ENCODE data around the gene POLR1A. TPM values are rescaled to one million over a fixed set of nuclear protein-coding genes. Genes with fewer than 3 reads are reported as not detected.
A peak's percentile ranks its signal among the peaks of the same experiment; 100 is the strongest.

The POLR1A gene
- total RNA-seq, 2 donors from 2014 or later, result 17.8 to 33.4 TPM

DNA sequence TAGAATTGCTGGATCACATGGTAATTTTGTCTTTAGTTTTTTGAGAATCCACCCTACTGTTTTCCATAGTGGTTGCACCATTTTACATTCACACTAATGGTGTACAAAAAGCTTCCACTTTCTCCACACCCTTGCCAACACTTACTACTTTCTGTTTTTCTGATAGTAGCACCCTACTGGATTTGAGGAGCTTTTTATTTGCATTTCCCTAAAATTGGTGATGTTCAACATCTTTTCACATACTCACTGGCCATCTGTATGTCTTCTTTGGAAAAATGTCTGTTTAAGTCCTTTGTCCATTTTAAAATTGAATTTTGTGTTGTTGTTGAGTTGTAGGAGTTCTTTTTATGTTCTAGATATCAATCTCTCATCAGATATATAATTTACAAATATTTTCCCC lies 3.5 kb downstream of the POLR1A start:
- no peak for ATAC-seq
- intact Hi-C loops (cut with DNase I), result no loop called here

DNA sequence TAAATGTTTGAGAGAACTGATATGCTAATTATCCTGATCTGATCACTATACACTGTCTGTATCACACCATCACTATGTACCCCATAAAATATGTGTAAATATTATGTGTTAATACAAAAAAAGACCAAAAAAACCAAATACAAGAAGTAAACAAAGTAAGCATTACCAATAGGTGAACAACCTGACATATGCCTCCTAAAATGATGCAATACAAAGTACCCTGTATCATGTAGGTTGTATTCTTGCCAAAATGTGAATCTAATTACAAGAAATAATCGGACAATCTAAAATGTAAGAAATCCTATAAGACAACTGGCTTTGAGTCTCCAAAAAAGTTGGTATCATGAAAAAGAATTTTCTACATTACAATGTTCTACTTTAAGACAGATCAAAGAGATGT lies 7.8 kb downstream of the POLR1A start:
- ATAC-seq (no peak), DNase-seq (no peak)
- intact Hi-C loops (cut with DNase I), result no loop called here

More for the DNA sequence above, 3.5 kb downstream of the POLR1A start:
- no peak for DNase-seq

DNA sequence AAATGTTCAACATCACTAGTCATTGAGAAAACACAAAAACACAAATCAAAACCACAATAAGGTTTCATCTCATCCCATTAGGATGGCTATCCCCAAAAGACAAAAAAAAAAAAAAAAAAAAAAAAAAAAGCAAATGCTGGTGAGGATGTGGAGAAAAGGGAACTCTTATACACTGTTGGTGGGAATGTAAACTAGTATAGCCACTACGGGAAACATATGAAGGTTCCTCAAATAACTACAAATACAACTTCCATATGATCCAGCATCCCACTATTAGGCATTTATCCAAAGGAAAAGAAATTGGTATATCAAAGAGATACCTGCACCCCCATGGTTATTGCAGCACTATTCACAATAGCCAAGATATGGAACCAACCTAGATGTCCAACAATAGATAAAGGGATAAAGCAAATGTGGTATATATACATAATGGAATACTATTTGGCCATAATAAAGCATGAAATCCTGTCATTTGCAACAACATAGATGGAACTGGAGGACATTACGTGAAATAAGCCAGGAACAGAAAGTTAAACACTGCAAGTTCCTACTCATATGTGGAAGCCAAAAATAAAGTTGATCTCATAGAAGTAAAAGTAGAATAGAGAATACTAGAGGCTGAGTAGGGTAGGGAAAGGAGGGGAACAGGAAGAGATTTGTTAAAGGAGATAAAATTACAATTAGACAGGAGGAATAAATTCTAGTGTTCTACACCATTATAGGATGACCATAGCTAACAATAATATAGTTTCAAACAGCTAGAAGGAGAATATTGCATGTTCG lies 8.4 kb downstream of the POLR1A start:
- ATAC-seq (no peak), DNase-seq (no peak)
- intact Hi-C loops (cut with DNase I), result no loop called here

DNA sequence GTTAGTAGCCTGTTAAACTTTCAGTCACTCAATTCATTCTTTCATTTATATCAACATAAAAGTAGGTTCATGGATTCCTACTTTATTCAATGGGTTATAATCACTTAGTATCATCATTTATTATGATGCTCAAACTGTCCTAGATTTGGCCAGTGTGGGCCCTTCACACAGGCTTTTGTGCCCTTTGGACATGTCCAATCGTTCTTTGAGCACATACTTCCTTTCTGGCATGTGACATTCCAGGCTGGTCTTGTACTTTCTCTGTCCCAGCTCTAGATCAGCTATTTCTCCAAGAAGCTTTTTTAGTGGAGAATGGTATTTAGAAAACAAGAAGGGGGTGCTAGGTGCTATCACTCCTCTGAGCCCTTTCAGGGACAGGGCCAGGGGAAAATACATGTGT lies 11.5 kb downstream of the POLR1A start:
- DNase-seq, result no peak
- ATAC-seq, result no peak
- intact Hi-C loops (cut with DNase I), result no loop called here

DNA sequence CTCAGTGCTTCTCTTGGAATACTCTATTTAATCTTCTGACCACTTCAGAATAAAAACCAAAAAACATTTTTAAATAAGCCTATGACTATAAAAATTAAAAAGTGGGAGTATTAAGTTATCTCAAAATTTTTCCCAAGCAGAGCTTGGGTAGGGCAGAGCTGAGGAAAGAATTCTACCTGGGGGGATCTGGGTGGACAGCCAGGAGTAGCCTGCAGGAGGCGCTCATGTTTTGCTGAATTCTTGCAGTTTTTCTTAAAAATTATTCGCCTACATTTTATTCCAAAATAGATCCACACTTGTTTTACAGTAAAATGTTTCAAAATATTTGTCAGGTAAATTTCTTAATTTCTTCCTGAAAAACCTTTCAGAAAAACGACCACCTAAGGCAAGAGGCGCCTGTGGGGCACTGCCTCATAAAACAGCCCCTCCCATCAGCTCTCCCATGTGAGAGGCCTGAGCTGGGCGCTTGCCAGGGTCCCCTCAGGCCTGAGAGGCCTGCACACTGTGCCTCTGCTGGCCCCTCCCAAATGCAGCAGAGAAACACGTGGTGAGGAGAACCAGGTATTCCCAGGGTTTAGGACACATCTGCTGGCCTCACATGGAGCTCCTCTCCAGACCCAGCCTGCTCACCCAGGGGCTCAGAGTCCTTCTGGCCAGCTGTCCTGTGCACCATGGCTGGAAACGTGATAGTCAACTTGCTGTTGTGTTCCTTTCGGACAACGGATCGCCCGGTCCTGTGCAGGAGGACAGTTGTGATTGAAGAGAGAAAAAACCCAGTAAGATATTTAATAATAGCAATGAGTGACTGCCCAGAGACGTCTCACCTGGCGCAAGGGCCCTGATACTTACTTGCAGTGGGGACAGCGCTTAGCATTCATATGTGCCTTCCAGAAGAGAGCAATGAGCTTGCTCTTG lies 17.5 kb downstream of the POLR1A start:
- intact Hi-C loops (cut with DNase I), result no loop called here
- ATAC-seq (no peak), DNase-seq (no peak)

DNA sequence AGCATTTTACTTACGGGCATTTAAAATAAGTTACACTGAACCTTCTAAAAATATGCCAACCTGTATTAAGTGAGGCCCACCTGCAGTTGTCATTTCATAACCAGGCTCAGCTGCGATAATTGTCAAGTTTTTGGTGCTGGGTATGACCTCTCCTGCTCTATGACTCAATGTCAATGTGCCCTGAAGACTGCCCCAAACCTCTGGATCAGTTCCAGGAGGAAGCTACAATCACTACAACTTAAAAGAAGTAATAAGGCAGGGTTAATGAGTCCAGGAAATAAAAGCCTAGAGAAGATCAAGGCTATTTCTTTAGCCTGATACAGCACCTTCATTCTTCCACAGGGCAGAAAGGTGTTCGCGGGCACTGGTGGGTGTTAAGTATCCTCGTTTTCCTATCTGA lies 22.9 kb downstream of the POLR1A start:
- intact Hi-C loops (cut with DNase I), result no loop called here
- DNase-seq, result no peak
- ATAC-seq, result no peak

DNA sequence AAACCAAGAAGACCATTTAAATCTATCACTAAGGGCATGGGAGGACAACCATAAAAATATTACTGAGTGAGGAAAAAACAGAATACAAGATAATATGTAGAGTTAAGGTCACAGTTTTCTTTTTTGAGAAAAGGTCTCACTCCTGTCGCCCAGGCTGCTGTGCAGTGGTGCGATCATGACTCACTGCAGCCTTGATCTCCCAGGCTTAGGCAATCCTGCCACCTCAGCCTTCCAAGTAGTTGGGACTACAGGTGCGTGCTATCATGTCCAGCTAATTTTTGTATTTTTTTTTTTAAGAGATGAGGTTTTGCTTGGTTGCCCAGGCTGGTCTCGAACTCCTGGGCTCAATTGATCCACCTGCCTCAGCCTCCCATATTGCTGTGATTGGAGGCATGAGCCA lies 24.0 kb downstream of the POLR1A start:
- intact Hi-C loops (cut with DNase I), result no loop called here
- DNase-seq (no peak), ATAC-seq (no peak)

DNA sequence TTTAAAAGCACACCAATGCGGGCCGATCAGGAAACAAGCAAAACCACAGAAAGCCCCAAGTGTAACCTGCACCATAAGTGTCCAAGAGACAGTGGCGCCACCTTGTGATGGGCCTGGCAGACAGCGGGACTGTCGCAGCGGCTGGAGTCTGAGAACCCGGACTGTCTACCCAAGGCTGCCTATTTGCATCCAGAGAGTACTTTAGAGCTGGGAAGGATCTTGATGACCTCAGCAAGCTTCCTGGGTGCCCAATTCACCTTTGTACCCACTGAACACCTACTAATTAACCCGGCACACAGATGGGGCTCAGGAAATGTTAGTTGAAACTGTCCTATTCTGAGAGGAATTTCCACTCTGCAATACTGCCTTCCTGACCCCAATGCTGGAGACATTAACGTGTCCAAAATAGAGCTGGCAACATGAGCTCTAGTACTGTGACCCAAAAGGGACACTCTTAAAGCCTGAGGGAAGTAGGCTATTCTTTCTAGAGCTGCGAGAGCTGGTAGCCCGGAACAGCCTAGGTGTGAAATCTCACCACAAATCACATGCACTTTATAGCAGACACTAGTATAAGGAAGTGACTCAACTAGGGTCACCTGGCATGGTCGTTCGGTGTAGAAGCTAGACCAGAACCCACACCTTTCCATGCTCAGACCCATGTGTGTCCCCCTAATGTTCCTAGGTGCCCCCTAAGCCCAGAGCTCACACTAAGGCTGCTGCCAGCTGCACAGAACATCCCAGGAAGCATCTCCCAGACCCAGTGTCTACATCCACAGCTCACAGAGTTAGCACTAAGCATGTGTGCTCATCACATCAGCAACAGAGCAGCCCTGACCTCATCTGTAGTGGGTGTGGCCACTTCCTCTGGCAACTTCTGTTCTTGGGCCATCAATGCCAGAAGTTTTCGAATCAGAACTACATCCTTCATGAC lies 25.4 kb downstream of the POLR1A start:
- ATAC-seq, result peak; percentile 88 to 89
- intact Hi-C loops (cut with DNase I), result loop anchor here (1.0 to 5.0 kb wide), 3 partner anchors 193 to 253 kb away; partner anchors contain the start of gene ST3GAL5 (in 1 of the 2)
- DNase-seq, result peak; percentile 84

DNA sequence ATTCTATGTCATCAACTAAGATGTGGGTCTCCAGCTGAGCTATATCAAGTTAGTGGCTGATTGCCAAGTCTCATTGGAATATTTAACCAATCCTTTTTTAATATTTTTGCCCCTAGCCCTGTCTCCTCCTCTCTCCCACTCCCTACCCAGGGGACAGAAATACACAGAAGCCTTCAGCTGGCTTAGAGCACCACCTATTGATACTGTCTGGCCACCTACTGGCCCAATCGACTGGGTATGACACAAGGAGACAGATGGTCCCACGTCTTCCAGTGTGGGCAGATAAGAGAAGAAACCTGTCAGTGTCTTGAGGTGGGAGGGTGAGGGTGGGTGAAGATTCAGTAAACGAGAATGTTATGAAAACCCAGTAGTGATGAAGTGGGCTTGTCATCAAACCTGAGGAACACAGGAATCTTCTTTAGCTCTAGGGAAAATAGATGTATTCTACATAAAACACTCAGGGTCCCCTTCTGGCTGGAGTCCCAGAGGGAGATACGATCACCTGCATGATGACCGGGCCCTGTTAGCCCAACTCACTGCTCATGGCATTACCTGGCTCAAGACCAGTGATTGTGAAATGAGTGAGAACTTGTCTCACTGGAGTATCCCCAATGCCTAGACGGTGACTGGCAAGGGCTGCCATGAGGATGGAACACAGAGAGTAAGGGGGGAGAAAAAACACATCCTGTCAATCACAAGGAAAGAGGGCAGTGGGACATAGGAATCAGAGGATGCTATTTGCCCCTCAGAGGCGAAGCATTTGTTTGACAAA lies 26.7 kb downstream of the POLR1A start:
- intact Hi-C loops (cut with DNase I), result loop anchor here in 1 of 2 donors (2.0 to 5.0 kb wide), 2 partner anchors 192 to 252 kb away; partner anchors contain the start of gene ST3GAL5
- peak; percentile 87 to 89 for ATAC-seq
- no peak for DNase-seq

DNA sequence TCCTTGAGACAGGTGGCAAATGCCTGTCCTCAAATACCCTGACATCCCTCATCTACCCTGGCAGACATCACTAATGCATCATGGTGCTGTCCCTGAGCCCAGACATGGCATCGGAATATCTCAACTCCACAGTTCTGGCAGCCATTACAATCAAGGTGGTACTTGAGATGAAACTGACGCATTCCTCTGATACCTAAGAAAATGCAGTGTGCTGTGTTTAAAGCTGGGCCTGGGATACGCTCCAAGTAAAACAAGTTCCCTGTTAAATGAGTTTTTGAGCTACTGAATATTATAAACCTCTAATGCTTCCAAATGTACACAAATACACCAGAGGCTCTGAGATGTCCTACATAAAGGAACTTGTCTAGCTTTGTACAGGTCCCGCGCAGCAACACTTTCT lies 29.8 kb downstream of the POLR1A start:
- no peak for DNase-seq

DNA sequence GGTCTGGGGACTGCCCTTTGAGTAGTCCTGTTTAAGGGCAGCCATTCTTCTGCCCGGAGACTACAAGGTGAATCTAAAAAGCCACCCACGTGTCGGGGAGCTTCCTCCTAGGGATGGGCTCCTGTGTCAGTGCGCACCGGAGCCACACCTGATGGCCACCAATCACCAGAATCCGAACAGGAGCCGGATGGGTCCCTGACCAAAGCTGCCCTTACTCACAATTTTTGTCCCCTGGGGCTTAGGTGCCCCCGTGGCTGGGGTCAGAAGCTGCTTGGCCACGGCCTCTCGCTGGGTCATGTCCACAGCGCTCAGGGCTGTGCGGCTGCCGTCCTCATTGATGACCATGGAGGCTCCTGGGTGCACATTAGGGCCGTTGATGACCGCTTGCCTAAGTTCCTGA lies 30.9 kb downstream of the POLR1A start:
- intact Hi-C loops (cut with DNase I), result loop anchor here (5.0 kb wide), 2 partner anchors 38 to 188 kb away; partner anchors contain the start of gene ST3GAL5 (in 2 of the 2)
- ATAC-seq (no peak), DNase-seq (no peak)

More for the DNA sequence above, 29.8 kb downstream of the POLR1A start:
- no peak for ATAC-seq
- intact Hi-C loops (cut with DNase I), result loop anchor here in 1 of 2 donors (5.0 kb wide), 1 partner anchor 189 kb away; the partner anchor contains the start of gene ST3GAL5

DNA sequence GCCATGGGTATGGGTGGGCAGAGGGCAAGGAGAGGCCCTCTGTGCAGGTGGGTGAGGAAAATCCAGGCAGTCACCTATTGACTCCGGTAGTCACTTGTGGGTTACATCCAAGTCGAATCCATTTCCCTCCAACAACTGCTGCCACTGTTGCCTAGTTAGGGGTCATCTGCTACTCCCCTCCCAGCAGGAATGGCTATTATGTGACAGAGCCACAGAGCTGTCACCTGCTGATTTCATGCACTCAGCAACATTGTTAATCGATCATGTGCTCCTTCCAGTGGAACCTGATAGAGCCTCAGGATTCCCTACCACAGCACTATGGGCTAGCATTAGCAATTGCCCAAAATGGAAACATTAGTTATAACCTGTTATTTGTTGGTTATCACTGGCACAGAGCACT lies 31.4 kb downstream of the POLR1A start:
- no peak for DNase-seq
- no peak for ATAC-seq
- intact Hi-C loops (cut with DNase I), result loop anchor here in 1 of 2 donors (5.0 kb wide), 2 partner anchors 37 to 187 kb away; partner anchors contain the start of gene ST3GAL5

DNA sequence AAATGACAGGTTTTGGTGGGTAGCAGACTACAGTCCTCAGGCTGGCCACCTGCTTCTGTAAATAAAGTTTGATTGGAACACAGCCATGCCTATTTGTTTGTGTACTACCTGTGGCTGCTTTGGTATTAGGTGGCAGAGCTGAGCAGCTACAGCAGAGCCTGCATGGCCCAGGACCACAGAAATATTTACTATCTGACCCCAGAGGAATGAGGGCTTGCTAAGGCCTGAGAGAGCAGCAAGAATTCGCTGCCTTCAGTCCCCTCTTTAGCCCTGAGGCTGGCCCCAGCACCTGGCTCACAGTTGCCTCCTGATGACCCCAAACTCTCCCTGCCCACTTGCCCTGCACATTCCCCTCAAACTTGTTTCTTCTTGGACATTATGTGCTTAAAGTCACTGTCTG lies 32.5 kb downstream of the POLR1A start:
- DNase-seq (no peak), ATAC-seq (no peak)
- intact Hi-C loops (cut with DNase I), result loop anchor here in 1 of 2 donors (5.0 kb wide), 2 partner anchors 36 to 186 kb away; partner anchors contain the start of gene ST3GAL5

DNA sequence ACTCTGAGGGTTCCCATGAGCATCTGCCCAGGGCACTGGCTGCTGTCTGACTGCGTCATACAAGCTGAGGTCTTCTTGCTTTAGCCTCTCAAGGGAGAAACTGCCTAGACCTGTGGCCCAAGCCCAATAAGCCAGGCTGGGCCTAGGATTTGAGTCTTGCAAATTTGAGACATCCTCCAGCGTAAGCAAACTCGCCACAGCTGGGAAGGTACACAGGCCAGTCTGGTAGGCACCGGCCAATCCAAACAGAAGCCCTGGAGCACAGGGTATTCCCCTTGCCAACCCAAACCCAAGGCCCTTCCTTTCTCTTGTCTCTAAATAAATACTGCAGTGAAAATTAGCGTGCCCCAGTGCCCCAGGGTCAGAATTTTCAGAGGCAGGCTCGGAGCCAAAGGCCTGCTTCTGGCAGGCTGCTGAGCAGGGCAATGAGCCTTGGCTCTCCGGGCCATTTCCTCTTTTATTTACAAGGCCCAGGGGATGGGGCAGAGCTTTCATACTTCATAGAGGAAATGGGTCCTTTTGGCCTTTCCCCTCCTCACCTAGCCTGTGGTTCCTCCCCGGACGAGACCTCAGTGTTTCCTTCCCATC lies 33.3 kb downstream of the POLR1A start:
- peak; percentile 89 to 91 for ATAC-seq
- peak; percentile 87 for DNase-seq
- intact Hi-C loops (cut with DNase I), result loop anchor here in 1 of 2 donors (5.0 kb wide), 2 partner anchors 35 to 185 kb away; partner anchors contain the start of gene ST3GAL5

DNA sequence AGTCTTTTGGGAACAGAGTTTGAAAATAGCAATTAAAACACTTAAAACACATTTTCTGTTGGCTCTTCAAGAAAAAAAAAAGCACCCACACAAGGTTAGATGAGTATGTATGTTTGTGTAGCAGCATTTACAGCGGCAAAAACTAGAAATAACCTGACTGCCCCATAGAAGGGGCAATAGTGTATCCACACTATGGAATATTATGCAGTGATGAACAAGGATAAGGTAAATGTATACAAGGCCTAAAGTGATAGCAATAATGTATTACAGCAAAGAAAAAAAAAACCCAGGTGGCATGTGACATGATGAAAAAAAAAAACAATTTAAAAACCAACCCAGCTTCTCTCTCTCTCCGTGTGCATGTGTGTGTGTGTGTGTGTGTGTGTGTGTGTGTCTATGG lies 34.8 kb downstream of the POLR1A start:
- no peak for DNase-seq
- intact Hi-C loops (cut with DNase I), result loop anchor here in 1 of 2 donors (5.0 kb wide), 2 partner anchors 34 to 184 kb away; partner anchors contain the start of gene ST3GAL5
- ATAC-seq, result no peak

DNA sequence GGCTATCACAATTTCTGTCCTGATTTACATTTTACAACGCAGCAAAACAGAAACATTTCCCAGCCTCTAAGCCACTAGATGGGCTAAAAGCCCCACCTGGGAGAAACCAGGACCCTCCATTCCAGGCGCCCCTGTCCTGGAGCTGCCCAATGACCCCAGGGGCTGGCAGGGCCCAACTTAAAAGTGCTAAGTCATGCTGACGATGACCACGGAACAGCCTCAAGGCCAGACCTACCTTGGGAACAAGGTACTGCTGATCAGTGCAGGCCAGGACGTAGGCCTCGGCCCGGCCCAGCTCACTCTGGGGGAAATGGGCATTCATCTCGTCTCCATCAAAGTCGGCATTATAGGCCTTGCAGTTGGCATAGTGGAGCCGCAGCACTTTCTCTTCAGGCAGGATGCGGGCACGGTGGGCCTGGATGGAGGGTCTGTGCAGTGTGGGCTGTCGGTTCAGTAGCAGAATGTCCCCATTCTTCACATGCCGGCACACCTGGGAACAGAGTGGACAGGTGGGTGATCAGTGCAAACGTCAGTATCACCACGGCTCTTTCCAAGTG lies 35.8 kb downstream of the POLR1A start:
- intact Hi-C loops (cut with DNase I), result loop anchor here in 1 of 2 donors (5.0 kb wide), 2 partner anchors 33 to 183 kb away; partner anchors contain the start of gene ST3GAL5
- no peak for DNase-seq
- ATAC-seq, result no peak

DNA sequence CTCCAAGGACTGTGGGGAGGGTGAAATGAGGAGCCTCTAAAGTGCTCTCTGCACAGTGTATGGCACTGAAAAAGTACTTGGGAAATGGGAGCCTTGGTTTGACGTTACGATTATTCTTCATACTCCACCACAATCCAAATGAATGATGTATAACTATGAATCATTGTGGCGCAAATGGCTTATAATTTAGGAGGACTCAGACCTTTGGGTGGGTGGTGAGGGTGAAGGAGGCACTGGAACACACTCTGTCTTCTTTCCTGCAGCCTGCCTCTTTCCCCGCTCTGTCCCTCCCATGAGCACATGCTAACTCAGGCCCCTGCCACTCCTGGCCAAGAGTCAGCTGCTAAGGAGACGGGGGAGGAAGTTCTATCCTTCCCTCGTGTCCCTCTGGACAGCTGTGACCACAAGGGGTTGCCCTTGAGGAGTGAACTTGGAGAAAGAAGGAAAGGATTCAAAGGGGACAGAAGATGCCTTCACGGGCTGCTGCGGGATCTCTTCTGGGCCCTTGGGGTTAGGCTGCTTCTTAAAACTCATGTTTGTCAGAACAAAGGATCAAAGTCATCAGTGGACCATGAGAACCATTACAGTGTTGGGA lies 36.5 kb downstream of the POLR1A start:
- ATAC-seq (no peak), DNase-seq (no peak)
- intact Hi-C loops (cut with DNase I), result no loop called here
